Measurements from ENCODE around the gene MANSC1. TPM values are rescaled to one million over a fixed set of nuclear protein-coding genes. Genes with fewer than 3 reads are reported as not detected.

The MANSC1 gene
- 10 to 100 TPM in 1 of 2 donors, 1 to 10 TPM in 1; 8.9 to 12.2 TPM for total RNA-seq

DNA sequence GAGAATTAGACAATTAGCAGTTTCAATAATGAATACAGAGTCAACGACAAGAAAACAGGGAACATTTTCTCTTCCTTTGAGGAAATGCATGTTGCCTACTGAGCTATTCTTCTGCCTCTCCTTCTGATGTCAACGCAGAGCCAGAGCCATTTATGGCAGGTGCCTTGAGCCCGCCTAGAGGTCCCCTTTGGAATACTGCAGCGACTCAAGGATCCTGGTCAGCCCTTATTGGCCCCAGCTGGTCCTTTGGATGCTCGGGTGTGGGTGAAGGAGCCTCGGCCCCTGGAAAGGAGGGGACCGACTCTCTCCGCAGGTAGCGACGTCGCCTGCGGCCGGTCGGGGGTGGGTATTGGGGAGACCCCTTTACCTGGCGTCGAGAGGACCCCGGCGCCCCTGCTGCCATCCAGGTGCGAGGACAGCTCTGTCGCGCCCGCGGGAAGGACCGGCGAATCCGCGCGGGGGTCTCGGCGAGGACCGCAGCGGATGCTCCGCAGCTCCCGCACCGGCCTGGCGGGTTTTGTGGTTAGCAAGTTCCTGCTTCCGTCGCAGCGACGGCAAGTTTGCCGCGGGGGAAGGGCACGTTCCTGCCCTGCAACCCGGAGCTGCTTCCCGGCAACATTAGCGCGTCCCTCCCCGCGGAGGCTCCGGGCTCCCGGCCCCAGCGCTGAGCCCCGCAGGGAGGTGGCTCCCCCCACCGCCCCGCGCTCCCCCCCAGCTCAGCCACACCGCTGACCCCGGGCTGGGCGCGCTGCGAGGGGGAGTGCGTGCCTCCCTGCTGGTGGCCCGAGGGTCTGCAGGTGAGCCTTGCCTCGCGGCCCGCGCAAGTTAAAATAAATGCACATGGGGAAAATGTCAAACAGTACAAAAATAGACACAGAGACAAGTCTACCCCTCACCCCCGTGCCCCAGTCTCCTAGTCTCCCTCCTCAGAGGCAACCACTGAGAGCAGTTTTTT lies at the start of gene MANSC1:
MANSC1 (minus strand) TSS at position 532 of the 955 bp plus-strand sequence. CDS start 6,928 bp downstream, outside the sequence.
- peak; percentile 78 to 84 (median 79) for DNase-seq
- peak within 1 kb of the TSS; percentile 49 to 90 (median 88) for H3K27ac ChIP-seq
- TF ChIP-seq POLR2A (IDR thresholded peaks at IDR 0.05) = peak; percentile 72 to 93 (median 90)
- TF ChIP-seq, protein P1, sequence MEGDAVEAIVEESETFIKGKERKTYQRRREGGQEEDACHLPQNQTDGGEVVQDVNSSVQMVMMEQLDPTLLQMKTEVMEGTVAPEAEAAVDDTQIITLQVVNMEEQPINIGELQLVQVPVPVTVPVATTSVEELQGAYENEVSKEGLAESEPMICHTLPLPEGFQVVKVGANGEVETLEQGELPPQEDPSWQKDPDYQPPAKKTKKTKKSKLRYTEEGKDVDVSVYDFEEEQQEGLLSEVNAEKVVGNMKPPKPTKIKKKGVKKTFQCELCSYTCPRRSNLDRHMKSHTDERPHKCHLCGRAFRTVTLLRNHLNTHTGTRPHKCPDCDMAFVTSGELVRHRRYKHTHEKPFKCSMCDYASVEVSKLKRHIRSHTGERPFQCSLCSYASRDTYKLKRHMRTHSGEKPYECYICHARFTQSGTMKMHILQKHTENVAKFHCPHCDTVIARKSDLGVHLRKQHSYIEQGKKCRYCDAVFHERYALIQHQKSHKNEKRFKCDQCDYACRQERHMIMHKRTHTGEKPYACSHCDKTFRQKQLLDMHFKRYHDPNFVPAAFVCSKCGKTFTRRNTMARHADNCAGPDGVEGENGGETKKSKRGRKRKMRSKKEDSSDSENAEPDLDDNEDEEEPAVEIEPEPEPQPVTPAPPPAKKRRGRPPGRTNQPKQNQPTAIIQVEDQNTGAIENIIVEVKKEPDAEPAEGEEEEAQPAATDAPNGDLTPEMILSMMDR (IDR thresholded peaks at IDR 0.05) = peak; percentile 36 to 58 (median 46)
- H3K4me3 ChIP-seq = peak within 1 kb of the TSS; percentile 48 to 82
- H3K36me3 ChIP-seq (replicated peaks in 1 of 2; ENCODE audit: insufficient read depth in 1 of 2, low read depth in 2 of 2) = no peaks in the 10 kb centered on the region
- 1 to 2% methylated on average over 8 to 68 of the region's 68 CpGs for WGBS, 2 donors
- no peaks in the 10 kb centered on the region for H3K27me3 ChIP-seq
- H3K9me3 ChIP-seq = no peaks in the 10 kb centered on the region
- peaks cover 19% of the 10 kb centered on the region for H3K4me1 ChIP-seq
- intact Hi-C loops (cut with DNase I) = no loop called here
- ATAC-seq = peak; percentile 90

DNA sequence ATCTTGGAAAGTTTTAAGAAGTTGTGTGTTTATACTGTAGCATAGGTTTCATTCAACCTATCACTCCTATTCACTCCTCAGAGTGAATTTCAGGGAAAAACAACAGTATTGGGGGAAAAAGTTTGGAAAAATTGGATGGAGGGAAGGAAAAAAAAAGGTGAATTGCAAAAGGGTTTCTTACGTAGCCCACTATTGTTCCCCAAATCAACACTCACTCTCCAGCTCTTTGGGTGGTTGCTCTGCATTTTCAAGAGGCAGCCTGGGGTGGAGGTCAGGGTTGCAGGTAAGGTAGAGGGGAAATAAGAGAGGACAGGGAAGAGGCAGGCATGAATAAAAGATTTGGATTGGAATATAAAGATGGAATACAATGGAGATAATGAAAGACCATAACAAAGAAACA lies 49.1 kb upstream of the MANSC1 start:
- H3K4me1 ChIP-seq = peaks cover 79% of the 10 kb centered on the region
- H3K27me3 ChIP-seq = no peaks in the 10 kb centered on the region
- peak overlapping the region; percentile 73 to 86 (median 80) for H3K27ac ChIP-seq
- intact Hi-C loops (cut with DNase I) = no loop called here
- ATAC-seq (no peak), DNase-seq (no peak)
- no peak overlapping the region for H3K4me3 ChIP-seq
- TF ChIP-seq, protein P1 (IDR thresholded peaks at IDR 0.05) = no peak
- TF ChIP-seq POLR2A (IDR thresholded peaks at IDR 0.05) = no peak
- no peaks in the 10 kb centered on the region for H3K9me3 ChIP-seq
- 88 to 100% methylated on average over 1 of the region's 1 CpG for WGBS, 2 donors
- no peaks in the 10 kb centered on the region for H3K36me3 ChIP-seq (replicated peaks in 1 of 2; ENCODE audit: insufficient read depth in 1 of 2, low read depth in 2 of 2)

DNA sequence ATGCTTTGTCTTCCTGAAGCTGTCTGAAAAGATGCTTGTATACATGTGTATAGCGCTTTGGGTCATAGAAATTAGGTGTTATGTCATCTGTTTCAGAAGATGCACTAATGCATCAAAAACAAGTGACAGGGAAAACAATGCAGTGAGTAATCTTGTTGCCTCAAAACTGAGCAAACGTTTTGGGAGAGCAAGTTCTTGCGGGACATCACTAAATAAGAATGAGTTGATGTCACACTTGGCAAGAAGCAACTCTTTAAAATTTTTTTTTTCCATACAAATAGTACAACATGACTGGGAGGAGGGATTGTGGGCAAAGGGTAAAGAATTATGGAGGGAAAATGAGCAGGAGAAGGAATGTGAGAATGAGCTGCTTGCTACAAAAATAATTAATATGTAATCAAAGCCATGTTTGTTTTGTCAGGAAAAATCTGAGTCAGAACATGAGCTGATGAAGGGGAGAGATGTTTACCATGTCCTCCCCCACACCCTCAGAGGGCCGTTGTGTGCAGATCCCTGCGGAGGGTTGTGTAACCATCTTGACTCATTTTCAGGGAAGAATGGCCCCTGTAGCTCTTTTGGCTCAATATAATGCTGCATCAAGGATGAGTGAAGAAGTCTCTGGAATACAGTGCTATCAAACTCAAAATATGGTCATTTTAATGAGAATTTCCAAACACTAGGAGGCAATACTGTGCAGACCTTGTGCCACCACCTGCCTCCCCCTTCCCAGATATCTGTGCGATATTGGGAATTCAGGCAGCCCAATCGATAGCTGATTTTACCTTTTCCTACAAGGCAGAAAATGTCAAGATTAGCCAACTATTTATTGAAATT lies 48.2 kb upstream of the MANSC1 start:
- peak; percentile 75 for ATAC-seq
- Histone ChIP-seq H3K4me1 (peaks cover 75% of the 10 kb centered on the region), H3K27ac (peak overlapping the region; percentile 73 to 86 (median 80)), H3K27me3 (no peaks in the 10 kb centered on the region), H3K4me3 (no peak overlapping the region), H3K9me3 (no peaks in the 10 kb centered on the region), H3K36me3 (replicated peaks in 1 of 2; ENCODE audit: insufficient read depth in 1 of 2, low read depth in 2 of 2) (no peaks in the 10 kb centered on the region)
- DNase-seq = peak; percentile 54 to 77 (median 70)
- no peak for TF ChIP-seq POLR2A (IDR thresholded peaks at IDR 0.05)
- TF ChIP-seq, protein P1 (IDR thresholded peaks at IDR 0.05) = peak in 3 of 7 experiments; percentile 28 to 40 (median 29)
- WGBS, 2 donors = 32 to 37% methylated on average over 7 of the region's 7 CpGs
- intact Hi-C loops (cut with DNase I) = no loop called here

DNA sequence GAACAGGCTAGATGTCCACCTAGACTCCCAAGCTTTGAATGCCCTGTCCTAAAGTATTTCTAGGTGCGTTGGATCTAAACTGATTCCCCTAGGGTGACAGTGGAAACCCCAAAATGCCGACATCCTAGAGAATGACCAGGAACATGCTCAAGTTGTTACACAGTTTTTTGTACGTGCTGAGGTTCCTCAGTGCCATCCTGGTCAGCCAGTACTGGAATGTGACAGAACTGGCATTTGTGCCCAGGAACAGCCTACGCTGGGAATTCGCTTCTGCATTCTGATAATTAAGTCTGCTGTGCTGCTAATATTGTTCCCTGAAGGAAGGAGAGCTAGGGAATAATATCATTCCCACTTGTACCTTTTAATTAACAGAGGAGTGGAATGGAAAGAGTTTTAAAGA lies 47.1 kb upstream of the MANSC1 start:
- peaks cover 65% of the 10 kb centered on the region for H3K4me1 ChIP-seq
- H3K4me3 ChIP-seq = no peak overlapping the region
- 66 to 74% methylated on average over 5 of the region's 5 CpGs for whole genome bisulfite sequencing, 2 donors
- H3K27ac ChIP-seq = peak overlapping the region; percentile 73 to 86 (median 80)
- TF ChIP-seq, protein P1 (IDR thresholded peaks at IDR 0.05) = no peak
- no peak for TF ChIP-seq POLR2A (IDR thresholded peaks at IDR 0.05)
- H3K36me3 ChIP-seq (replicated peaks in 1 of 2; ENCODE audit: insufficient read depth in 1 of 2, low read depth in 2 of 2) = no peaks in the 10 kb centered on the region
- DNase-seq = no peak
- no peaks in the 10 kb centered on the region for H3K9me3 ChIP-seq
- H3K27me3 ChIP-seq = no peaks in the 10 kb centered on the region
- no peak for ATAC-seq
- intact Hi-C loops (cut with DNase I) = no loop called here

Measured in body of pancreas (tissue), 4 donors.